HCT116 (cell line): ENCODE data around the gene UTP11. TPM values are rescaled to one million over a fixed set of nuclear protein-coding genes. Genes with fewer than 3 reads are reported as not detected.

Experiments
- ATAC-seq: fragments of 200-7000 bp; cut with Tn5 transposase; 2 replicates; pipeline ENCODE4 v1.9.1; 2020; ENCODE audit warnings: mild to moderate bottlenecking, moderate library complexity
- BruUV-seq: library from RNA; stranded (reverse); fragments of 400-500 nt; replicated peaks from 2 replicates; lab custom pipeline; 2021; lab: Mats Ljungman, UMichigan
- CTCF ChIA-PET: fragments of 300-600 bp; sonication (Branson Sonifier 250); formaldehyde crosslinking; loops from one replicate; lab custom pipeline; 2021; ENCODE audit warnings: antibody characterized with exemption; lab: Charles Lee
- POLR2A ChIA-PET: fragments of 300-600, 350-600 bp; sonication (Branson Sonifier 250); formaldehyde crosslinking; loops from one replicate; lab custom pipeline; 2021; ENCODE audit warnings: antibody characterized with exemption; lab: Charles Lee
- RAD21 ChIA-PET, 2 experiments: fragments of 300-600 bp; sonication (Branson Sonifier 250); formaldehyde crosslinking; loops; one replicate each; lab custom pipeline; 2023; ENCODE audit warnings: low total read pairs in 2 of 2; ENCODE audit not compliant: uncharacterized antibody in 2 of 2, unreplicated experiment in 2 of 2, low non-redundant PET in 1 of 2; lab: Charles Lee
- DNase-seq: peaks from one replicate; pipeline ENCODE4 v3.0.0-alpha.2; 2010; ENCODE audit warnings: low read depth, low spot score
- H2AFZ ChIP-seq: fragments of 200-600 bp; shearing (Covaris generic), sonication (generic); 2 replicates; pipeline ENCODE4 v1.6.1; 2017; ENCODE audit warnings: low read depth, mixed run types, mixed read lengths, antibody characterized with exemption, low read length; ENCODE audit not compliant: poor library complexity, severe bottlenecking
- H3K27ac ChIP-seq: 2 replicates; pipeline ENCODE4 v1.5.1; 2012; ENCODE audit warnings: low read depth, low read length
- H3K27me3 ChIP-seq: fragments of 200-600 bp; sonication (generic); 2 replicates; pipeline ENCODE4 v1.6.1; 2016; ENCODE audit warnings: mixed run types, low read length, mixed read lengths; ENCODE audit not compliant: insufficient read depth
- H3K36me3 ChIP-seq, 2 experiments: fragments of 200-500 bp in 1 of 2; fragments of 200-600 bp in 1 of 2; sonication (Bioruptor generic) in 1 of 2; sonication (generic) in 1 of 2; 2 replicates each; pipeline versions ENCODE4 v1.5.1 to v1.6.1; 2014 to 2016; ENCODE audit warnings: low read length in 2 of 2, inconsistent platforms in 1 of 2, mixed read lengths in 1 of 2, mixed run types in 1 of 2; ENCODE audit not compliant: insufficient read depth in 2 of 2, control insufficient read depth in 1 of 2
- H3K4me1 ChIP-seq, 2 experiments: fragments of 200-600 bp in 1 of 2; sonication (generic) in 1 of 2; 2 replicates each; pipeline versions ENCODE4 v1.5.1 to v1.6.1; 2012 to 2017; ENCODE audit warnings: low read length in 2 of 2, inconsistent platforms in 1 of 2, mild to moderate bottlenecking in 1 of 2, mixed read lengths in 1 of 2, mixed run types in 1 of 2, moderate library complexity in 1 of 2; ENCODE audit not compliant: insufficient read depth in 2 of 2, control insufficient read depth in 1 of 2
- H3K4me2 ChIP-seq: fragments of 200-600 bp; sonication (generic); 2 replicates; pipeline ENCODE4 v1.6.1; 2017; ENCODE audit warnings: mixed run types, low read length, mixed read lengths
- H3K4me3 ChIP-seq, 2 experiments: fragments of 200-600 bp in 1 of 2; sonication (generic) in 1 of 2; replicated peaks in 1 of 2; 2 replicates each; pipeline ENCODE4 v1.5.1; 2011 to 2016; ENCODE audit warnings: low read length in 2 of 2, control low read depth in 1 of 2, low read depth in 1 of 2, mild to moderate bottlenecking in 1 of 2, mixed read lengths in 1 of 2, mixed run types in 1 of 2
- H3K79me2 ChIP-seq: fragments of 200-600 bp; sonication (generic); 2 replicates; pipeline ENCODE4 v1.6.1; 2017; ENCODE audit warnings: mild to moderate bottlenecking, mixed run types, low read length, moderate library complexity, mixed read lengths; ENCODE audit not compliant: insufficient read depth
- H3K9ac ChIP-seq: fragments of 200-600 bp; sonication (generic); 2 replicates; pipeline ENCODE4 v1.6.1; 2016; ENCODE audit warnings: low read length, mixed read lengths
- H3K9me2 ChIP-seq: fragments of 200-600 bp; sonication (generic), shearing (Covaris generic); 2 replicates; pipeline ENCODE4 v1.6.1; 2017; ENCODE audit warnings: mixed run types, mild to moderate bottlenecking, moderate library complexity; ENCODE audit not compliant: insufficient read depth
- H3K9me3 ChIP-seq, 2 experiments: fragments of 200-500 bp in 1 of 2; fragments of 200-600 bp in 1 of 2; sonication (Bioruptor generic) in 1 of 2; sonication (generic) in 1 of 2; 2 replicates each; pipeline ENCODE4 v1.6.1; 2014 to 2017; ENCODE audit warnings: low read length in 2 of 2, mixed read lengths in 2 of 2, inconsistent platforms in 1 of 2, low read depth in 1 of 2, mild to moderate bottlenecking in 1 of 2, mixed run types in 1 of 2, moderate library complexity in 1 of 2; ENCODE audit not compliant: control insufficient read depth in 1 of 2, insufficient read depth in 1 of 2
- H4K20me1 ChIP-seq: fragments of 200-600 bp; sonication (generic), shearing (Covaris generic); 2 replicates; pipeline ENCODE4 v1.6.1; 2017; ENCODE audit warnings: mixed run types, mild to moderate bottlenecking, moderate library complexity; ENCODE audit not compliant: insufficient read depth
- CBX3 ChIP-seq: IDR thresholded peaks from 2 replicates; pipeline ENCODE4 v1.6.1; 2012; ENCODE audit warnings: low read depth
- CEBPB ChIP-seq: IDR thresholded peaks from 2 replicates; pipeline ENCODE4 v1.6.1; 2012; ENCODE audit warnings: low read depth
- EGR1 ChIP-seq: IDR thresholded peaks from 2 replicates; pipeline ENCODE4 v1.6.1; 2012; ENCODE audit warnings: low read depth
- EZH2phosphoT487 ChIP-seq: fragments of 200-600 bp; IDR thresholded peaks from 2 replicates; pipeline ENCODE4 v1.6.1; 2018; ENCODE audit warnings: antibody characterized with exemption, borderline replicate concordance
- FOSL1 ChIP-seq: IDR thresholded peaks from 2 replicates; pipeline ENCODE4 v1.6.1; 2012; ENCODE audit warnings: low read depth
- JUND ChIP-seq: IDR thresholded peaks from 2 replicates; pipeline ENCODE4 v1.6.1; 2012
- RAD21 ChIP-seq: IDR thresholded peaks from 2 replicates; pipeline ENCODE4 v1.6.1; 2012; ENCODE audit warnings: low read depth, mild to moderate bottlenecking
- SRF ChIP-seq: IDR thresholded peaks from 2 replicates; pipeline ENCODE4 v1.6.1; 2012; ENCODE audit warnings: low read depth
- TCF7L2 ChIP-seq: IDR thresholded peaks from 2 replicates; pipeline ENCODE4 v1.7.0; 2011; ENCODE audit warnings: borderline replicate concordance, inconsistent platforms; ENCODE audit not compliant: insufficient read depth, insufficient read length; ENCODE audit errors: extremely low read depth
- YY1 ChIP-seq: IDR thresholded peaks from 2 replicates; pipeline ENCODE4 v1.6.1; 2011; ENCODE audit warnings: low read length, low read depth, moderate library complexity, mild to moderate bottlenecking; ENCODE audit not compliant: insufficient replicate concordance; ENCODE audit errors: extremely low read depth
- ZFX ChIP-seq: fragments of 450-650 bp; IDR thresholded peaks from 2 replicates; pipeline ENCODE4 v1.6.1; 2017
- intact Hi-C: fragments of 100-400 bp; cut with micrococcal nuclease; formaldehyde crosslinking; loops from 2 replicates; pipeline ENCODE4 v1.10.0; 2022
- total RNA-seq: library from RNA; stranded (reverse); gene quantifications from one replicate; pipeline ENCODE4 v1.2.1, GENCODE V29; 2021; ENCODE audit not compliant: unreplicated experiment
- TF ChIP-seq, protein P1 (sequence below): IDR thresholded peaks from 2 replicates; pipeline ENCODE4 v1.6.1; 2012
- TF ChIP-seq, protein P2 (sequence below), 3 experiments: fragments of 200-600 bp in 1 of 3; sonication (generic) in 1 of 3; IDR thresholded peaks in 2 of 3; conservative IDR thresholded peaks in 1 of 3; 2 replicates each; pipeline ENCODE4 v1.5.1; 2012 to 2017; ENCODE audit warnings: low read depth in 2 of 3, low read length in 2 of 3, antibody characterized with exemption in 1 of 3, borderline replicate concordance in 1 of 3, control low read depth in 1 of 3, mild to moderate bottlenecking in 1 of 3, mixed read lengths in 1 of 3, mixed run types in 1 of 3, moderate library complexity in 1 of 3; ENCODE audit not compliant: insufficient read depth in 1 of 3
- TF ChIP-seq, protein P3 (sequence below): IDR thresholded peaks from 2 replicates; pipeline ENCODE4 v1.6.1; 2011; ENCODE audit warnings: mild to moderate bottlenecking, low read length, moderate library complexity; ENCODE audit not compliant: insufficient replicate concordance; ENCODE audit errors: extremely low read depth
- TF ChIP-seq, protein P4 (sequence below): IDR thresholded peaks from 2 replicates; pipeline ENCODE4 v1.6.1; 2012

Gene UTP11
- total RNA-seq, 1 experiment from 2014 or later: 47.5 TPM

DNA sequence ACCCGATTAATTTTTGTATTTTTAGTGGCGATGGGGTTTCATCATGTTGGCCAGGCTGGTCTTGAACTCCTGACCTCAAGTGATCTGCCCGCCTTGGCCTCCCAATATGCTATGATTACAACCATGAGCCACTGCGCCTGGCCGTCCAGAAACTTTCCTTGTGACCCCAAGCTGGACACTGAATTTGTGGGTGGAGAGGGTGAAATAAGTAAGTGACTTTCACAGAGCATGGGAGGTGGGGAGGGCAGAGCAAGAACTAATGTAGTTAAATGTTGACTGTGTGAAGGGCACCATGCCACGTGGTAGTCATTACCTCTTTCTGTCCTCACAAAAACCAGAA is 2.7 kb upstream of the UTP11 start:
- no peak for TF ChIP-seq TCF7L2
- TF ChIP-seq FOSL1: no peak
- no peak for TF ChIP-seq RAD21
- TF ChIP-seq, protein P1, sequence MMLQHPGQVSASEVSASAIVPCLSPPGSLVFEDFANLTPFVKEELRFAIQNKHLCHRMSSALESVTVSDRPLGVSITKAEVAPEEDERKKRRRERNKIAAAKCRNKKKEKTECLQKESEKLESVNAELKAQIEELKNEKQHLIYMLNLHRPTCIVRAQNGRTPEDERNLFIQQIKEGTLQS: no peak
- TF ChIP-seq, protein P2, sequence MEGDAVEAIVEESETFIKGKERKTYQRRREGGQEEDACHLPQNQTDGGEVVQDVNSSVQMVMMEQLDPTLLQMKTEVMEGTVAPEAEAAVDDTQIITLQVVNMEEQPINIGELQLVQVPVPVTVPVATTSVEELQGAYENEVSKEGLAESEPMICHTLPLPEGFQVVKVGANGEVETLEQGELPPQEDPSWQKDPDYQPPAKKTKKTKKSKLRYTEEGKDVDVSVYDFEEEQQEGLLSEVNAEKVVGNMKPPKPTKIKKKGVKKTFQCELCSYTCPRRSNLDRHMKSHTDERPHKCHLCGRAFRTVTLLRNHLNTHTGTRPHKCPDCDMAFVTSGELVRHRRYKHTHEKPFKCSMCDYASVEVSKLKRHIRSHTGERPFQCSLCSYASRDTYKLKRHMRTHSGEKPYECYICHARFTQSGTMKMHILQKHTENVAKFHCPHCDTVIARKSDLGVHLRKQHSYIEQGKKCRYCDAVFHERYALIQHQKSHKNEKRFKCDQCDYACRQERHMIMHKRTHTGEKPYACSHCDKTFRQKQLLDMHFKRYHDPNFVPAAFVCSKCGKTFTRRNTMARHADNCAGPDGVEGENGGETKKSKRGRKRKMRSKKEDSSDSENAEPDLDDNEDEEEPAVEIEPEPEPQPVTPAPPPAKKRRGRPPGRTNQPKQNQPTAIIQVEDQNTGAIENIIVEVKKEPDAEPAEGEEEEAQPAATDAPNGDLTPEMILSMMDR (IDR thresholded peaks at IDR 0.05 in 2 of 3, conservative IDR thresholded peaks at IDR 0.05 in 1 of 3; ENCODE audit: borderline replicate concordance in 1 of 3, insufficient read depth in 1 of 3, low read depth in 2 of 3, low read length in 2 of 3): no peak
- no peak for TF ChIP-seq EGR1
- TF ChIP-seq ZFX: no peak
- no peak for TF ChIP-seq CEBPB
- TF ChIP-seq EZH2phosphoT487: no peak
- no peak for TF ChIP-seq JUND
- TF ChIP-seq, protein P3, sequence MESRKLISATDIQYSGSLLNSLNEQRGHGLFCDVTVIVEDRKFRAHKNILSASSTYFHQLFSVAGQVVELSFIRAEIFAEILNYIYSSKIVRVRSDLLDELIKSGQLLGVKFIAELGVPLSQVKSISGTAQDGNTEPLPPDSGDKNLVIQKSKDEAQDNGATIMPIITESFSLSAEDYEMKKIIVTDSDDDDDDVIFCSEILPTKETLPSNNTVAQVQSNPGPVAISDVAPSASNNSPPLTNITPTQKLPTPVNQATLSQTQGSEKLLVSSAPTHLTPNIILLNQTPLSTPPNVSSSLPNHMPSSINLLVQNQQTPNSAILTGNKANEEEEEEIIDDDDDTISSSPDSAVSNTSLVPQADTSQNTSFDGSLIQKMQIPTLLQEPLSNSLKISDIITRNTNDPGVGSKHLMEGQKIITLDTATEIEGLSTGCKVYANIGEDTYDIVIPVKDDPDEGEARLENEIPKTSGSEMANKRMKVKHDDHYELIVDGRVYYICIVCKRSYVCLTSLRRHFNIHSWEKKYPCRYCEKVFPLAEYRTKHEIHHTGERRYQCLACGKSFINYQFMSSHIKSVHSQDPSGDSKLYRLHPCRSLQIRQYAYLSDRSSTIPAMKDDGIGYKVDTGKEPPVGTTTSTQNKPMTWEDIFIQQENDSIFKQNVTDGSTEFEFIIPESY: no peak
- TF ChIP-seq, protein P4, sequence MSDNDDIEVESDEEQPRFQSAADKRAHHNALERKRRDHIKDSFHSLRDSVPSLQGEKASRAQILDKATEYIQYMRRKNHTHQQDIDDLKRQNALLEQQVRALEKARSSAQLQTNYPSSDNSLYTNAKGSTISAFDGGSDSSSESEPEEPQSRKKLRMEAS: no peak
- TF ChIP-seq SRF: no peak
- no peak for TF ChIP-seq CBX3
- no peak for TF ChIP-seq YY1
- no peak overlapping the region for H2AFZ ChIP-seq
- no peaks in the 10 kb centered on the region; the same call in 1 of the 2 replicates for H4K20me1 ChIP-seq
- no peak overlapping the region for H3K27ac ChIP-seq
- H3K4me3 ChIP-seq: no peak overlapping the region
- no TSS peak for BruUV-seq
- DNase-seq: no peak
- no peaks in the 10 kb centered on the region for H3K9me3 ChIP-seq
- H3K4me1 ChIP-seq: peaks cover 21 to 40% of the 10 kb centered on the region in 2 experiments; a peak in 3 of 4 replicates
- no peak for ATAC-seq
- H3K36me3 ChIP-seq: peaks cover 0 to 5% of the 10 kb centered on the region in 2 experiments; a peak in 1 of 4 replicates
- H3K9ac ChIP-seq: no peak overlapping the region
- intact Hi-C loops: loop anchor here (5.0 kb wide), 1 partner anchor 538 kb away; the partner anchor contains the start of gene ZC3H12A
- RAD21 ChIA-PET: no interaction called here
- H3K79me2 ChIP-seq: peaks cover 24% of the 10 kb centered on the region
- no peak overlapping the region for H3K4me2 ChIP-seq
- H3K9me2 ChIP-seq: no peaks in the 10 kb centered on the region
- CTCF ChIA-PET: interaction anchor here (0.7 kb wide), 1 partner anchor 20 kb away, joined by 4 read pairs; the partner anchor contains the start of gene SF3A3
- H3K27me3 ChIP-seq: no peaks in the 10 kb centered on the region
- POLR2A ChIA-PET: no interaction called here
